HG03139 (cell line): ENCODE measurements around the gene PBOV1.

Experiments
- ATAC-seq: cut with Tn5 transposase; IDR thresholded peaks from one replicate; pipeline ENCODE4 v1.9.1; 2021; ENCODE audit not compliant: unreplicated experiment

Gene PBOV1

DNA sequence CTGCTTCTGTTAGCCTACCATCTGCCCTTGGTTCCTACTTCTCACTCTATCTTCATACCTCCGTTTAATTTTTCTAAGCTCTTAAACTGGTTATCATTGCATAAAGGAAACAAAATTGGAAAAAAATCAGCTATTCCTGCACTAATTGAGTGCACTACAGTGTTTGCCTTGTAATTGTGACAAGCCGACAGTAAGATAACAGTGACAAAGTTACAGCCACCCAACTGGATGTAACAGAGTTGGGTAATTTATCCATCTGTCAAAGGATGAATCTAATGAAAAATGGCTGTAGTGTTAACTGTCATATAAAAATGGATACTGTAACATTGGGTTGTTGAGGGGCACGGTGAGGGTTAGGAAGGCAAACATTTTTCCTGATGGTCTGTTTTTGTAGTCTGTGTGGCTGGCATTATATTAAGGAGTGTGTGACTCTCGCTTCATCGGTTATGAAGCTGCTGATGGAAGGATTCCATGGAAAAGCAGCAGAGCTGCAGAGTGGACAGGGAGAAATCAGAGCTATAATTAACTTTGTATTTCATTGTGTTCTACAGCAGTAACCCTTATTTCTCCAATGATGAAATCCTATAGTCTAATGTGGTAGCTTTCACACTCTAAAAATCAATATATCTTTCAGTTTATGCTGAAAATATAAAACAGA lies 12.7 kb downstream of the PBOV1 start:
- no peak for ATAC-seq

DNA sequence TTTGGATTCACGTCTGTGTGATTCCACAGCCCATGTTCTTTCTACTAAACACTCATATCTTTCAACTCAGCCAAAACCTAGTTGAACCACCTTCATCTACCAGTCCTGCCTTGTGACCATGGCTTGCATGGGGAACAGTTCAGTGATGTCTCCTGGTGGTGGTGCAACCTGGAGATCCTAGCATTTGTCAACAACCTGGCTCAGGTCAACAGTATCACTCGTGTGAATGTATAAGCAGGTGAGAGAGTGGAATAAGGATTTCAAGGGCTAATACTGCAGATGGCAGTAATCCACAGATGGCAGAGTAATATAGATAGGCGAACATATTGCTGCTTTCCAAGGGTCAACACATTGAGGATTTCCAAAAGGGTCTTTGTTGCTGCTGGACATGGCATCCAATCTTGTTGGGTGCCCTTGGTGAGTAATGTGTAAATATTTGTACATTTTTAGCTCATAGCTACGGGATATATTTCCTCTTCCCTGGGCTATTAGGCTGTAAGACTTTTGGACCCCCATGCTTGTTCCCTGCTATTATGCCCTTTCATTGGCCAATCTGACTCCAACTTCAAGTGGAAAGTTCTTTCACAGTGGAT lies 13.4 kb downstream of the PBOV1 start:
- ATAC-seq, result no peak

DNA sequence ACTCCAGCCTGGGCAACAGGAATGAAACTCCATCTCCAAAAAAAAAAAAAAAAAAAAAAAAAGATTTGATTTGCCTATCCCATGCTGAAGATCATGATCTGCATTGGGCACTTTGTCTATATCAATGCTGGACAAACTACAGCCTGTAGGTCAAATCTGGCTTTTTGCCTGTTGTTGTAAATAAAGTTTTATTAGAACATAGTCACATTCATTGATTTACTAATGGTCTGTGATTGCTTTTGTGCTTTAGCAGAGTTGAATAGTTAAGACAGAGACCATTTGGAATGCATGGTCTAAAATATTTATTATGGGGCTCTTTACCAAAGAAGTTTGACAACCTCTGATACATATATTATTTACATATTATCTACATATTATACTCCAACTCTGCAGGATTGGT lies 14.0 kb downstream of the PBOV1 start:
- ATAC-seq, result no peak

DNA sequence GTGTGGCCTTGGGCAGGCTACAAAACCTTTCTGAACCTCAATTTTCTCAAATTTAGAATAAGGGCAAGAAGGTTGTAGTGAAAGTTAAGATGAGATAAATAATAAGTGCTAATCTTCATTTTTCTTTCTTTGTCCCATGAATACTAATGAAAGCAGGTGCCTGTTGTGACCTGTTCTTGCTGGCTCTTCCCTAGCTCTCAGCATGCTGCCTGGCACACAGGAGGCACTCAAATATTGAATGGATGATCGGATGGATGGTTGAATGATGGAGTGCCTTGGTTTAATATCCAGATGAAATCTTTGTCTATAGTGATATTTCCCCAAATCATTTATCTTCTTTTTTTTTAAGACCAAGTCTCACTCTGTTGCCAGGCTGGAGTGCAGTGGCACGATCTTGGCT lies 15.0 kb downstream of the PBOV1 start:
- no peak for ATAC-seq

DNA sequence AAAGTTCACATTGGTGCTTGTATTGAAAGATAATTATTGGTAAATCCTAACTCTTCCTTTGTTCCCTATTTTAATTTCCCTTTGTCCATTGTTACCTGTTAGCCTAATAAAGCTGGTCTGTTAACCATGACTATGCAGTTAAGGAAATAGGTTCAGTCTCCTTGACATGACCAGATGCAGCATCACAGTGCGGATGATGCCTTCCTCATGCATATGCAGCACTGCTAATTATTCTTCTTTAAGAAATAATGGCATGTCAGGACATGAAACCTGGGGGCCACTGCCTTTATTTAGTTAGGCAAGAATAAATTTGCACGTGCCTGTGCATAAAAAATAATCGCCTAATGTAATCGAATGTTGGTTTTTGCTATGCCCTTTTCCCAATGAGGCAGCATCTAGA lies 16.5 kb downstream of the PBOV1 start:
- no peak for ATAC-seq

DNA sequence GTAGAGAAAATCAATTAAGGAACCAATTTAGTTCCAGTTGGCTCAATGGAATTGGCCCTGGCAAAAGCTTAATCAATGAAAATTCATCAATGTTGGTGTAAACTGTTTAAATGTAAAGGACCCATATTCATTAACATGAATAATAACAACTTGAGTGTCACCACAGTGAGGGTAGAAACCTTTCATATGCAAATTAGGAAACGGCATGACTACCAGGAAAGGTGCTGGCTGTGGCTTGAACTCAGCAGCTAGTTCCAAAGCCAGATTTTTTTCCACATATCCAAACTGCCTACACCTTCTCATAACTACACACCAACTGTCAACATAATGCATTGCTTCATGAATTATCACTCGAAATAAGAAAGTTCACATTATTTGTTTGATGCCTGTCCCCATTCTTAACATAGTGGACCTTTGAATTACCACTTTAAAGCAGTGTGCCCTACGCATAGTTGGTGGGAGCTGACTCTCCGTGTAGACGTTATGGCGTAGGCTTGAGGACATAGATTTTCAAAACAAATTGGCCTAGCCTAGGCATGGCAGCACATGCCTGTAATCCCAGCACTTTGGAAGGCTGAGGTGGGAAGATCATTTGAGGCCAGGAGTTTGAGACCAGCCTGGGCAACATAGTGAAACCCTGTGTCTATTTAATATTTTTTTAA lies 19.7 kb downstream of the PBOV1 start:
- no peak for ATAC-seq

DNA sequence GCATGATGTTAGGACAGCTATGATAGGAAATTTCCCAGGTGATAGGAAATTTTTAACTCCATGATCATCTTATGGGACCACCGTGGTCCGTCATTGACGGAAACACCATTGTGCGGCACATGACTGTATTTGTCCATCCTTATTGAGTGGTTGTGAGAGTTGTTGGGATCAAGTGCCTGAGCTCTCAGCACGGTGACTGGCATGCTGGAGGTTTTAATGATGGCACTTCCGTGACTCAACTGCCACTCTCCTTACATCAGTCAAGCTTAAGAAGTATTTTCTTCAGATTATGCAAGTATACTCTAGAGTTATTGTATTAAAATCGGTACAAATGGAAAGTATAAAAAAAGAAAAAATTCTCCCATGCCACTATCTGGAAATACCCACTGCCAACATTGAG lies 20.7 kb downstream of the PBOV1 start:
- ATAC-seq, result no peak

DNA sequence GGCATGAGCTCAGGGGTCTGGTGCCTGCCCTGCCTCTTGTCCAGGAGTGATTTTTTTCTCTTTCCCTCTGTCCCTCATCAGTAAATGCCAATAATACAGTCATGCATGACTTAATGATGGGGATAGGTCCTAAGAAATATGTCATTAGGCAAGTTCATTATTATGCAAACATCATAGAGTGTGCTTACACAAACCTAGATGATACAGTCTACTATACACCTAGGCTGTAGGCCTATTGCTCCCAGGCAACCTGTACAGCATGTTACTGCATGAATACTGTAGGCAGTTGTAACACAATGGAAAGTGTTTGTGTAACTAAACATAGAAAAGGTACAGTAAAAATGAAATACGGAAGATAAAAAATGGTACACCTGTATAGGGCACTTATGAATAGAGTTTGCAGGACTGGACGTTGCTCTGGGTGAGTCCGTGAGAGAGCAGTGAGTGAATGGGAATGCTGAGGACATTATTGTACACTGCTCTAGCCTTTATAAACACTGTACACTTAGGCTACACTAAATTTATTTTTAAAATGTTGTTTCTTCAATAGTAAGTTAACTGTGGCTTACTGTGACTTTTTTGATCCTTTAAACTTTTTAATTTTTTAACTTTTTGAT lies 22.1 kb downstream of the PBOV1 start:
- ATAC-seq, result no peak

DNA sequence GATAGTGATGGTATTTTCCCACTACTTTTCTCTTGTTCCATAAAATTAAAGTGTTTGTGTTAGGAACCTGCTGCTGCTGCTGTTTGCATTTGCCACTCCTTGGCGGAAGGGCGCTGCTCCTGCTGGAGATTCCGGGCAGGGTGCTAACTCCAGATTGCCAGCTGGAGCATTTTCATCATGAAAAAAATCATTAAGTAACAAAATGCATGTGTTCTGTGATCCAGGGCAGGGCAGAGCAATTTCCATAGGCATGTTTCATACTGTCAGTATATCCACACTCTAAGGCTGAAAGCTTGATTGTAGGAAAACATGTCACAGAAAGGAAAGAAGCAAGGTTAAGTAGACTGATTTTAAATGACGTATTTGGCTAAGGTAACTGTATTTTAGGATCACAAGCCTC lies 24.0 kb downstream of the PBOV1 start:
- no peak for ATAC-seq

DNA sequence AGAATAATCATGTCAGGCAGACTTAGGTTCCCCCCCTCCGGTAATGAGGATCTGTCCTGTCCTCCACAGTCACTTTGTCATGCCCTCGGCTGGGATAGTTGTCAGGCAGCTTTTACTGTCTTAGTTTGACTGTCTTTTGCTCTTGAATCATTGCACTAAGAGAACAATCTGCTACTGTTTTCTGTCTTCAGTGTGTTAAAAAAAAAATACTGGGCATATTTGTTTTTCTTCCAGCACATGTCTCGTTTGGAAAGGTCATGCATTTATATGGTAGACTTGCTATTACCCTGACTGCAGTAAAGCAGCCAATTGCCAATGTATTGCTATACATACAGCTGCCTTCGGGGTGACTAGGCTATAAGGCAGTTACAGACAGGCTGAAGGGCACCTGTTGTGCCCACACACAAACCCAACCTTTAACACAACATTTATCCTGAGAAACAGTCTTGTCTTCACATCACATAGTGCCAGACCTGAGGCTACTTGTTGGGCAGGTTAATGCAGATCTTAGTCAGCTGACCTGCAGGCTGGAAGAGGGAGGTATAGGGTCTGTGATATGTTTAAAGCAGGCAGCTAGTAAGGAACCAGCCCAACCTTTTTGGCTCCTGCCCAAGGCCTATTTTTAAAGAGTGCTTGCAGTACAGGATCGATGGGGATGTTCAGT lies 29.9 kb downstream of the PBOV1 start:
- ATAC-seq, result no peak

DNA sequence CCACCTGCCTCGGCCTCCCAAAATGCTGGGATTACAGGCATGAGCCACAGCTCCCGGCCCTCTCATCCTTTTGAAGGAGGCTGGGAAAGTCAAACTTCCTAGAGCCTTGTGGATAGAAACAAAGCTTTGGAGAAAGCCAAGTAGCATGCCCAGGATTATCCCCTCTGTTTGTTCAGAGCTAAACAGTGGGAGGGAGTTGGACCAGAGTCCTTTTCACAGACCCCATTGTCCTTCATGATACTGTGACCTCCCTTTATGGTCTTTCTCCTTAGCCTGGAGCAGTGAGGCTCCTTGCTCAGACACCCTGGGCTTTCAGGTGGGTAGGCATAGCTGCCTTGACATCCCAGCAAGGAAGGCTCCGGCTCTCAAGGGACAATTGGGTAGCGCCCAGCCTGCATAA lies 31.1 kb downstream of the PBOV1 start:
- ATAC-seq, result no peak

DNA sequence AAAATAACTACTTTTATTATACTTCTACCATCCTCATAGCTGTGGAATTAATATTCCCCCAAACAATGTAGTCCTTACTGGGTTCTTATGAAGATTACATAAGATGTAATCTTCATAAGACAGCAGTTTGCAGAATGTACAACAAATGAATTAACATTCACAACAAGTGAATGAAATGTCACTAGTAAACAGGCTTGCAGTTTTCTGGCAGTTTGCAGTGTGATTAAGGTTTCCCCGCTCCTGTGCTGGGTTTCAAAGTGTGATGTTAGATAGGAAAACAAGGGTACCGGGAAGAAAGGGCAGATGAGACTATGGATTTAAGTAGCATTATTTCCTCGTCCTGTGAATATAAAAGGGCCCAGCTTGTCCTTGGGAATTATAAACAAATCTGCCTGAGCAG lies 34.1 kb downstream of the PBOV1 start:
- ATAC-seq, result no peak

DNA sequence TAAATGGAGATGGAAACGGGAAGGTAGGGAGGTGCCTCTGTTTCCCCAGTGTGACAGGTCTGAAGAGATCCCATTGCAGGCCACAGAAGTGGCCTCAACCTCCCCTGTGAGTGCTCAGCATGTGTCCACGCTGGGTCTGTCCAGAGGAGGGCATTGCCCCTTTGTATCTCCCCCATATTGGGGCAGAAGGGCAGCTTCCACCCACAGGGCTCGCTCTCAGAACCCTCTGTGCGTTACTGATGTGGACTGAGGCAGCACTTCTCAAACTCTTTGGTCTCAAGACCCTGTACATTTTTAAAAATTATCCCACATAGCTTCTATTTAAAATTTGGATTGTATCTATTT lies 34.5 kb downstream of the PBOV1 start:
- no peak for ATAC-seq

DNA sequence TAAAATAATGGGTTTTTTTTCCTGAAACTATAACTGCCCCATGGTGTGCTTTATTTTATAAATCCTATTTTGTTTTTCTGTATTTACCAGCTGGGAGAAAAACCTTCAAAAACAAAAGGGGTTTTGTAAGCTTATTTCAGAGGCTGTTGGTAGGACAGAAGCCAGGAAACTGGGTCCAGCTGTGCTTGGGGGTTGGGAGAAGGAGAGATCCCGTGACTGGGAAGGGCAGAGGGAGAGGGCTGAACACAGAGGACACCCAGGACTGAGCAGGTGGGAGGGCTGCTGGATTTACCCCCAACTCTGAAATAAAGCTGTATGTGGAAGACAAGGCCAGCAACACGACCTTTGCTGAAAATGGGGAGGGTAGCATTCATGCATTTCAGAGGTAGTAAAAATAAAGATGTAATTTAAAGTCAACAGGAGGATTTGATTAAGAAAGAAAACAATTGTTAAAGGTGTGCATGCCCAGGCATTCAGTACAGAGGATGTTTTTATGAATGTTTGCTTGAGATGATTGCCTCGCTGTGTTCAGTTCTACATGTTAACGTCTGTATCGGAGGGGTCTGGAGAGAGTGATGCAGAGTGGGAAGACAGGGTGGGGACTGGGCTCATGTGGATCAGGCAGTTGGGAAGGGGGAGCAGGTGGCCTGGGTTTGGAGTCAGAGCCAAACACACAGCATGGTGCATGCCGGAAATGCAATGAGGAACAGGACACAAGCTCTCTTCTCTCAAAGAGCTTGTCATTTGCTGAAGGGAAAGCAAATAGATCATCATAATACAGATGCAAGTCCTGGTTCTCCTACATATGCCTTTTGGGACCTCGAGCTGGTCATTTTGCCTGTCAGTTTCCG lies 35.1 kb downstream of the PBOV1 start:
- no peak for ATAC-seq

DNA sequence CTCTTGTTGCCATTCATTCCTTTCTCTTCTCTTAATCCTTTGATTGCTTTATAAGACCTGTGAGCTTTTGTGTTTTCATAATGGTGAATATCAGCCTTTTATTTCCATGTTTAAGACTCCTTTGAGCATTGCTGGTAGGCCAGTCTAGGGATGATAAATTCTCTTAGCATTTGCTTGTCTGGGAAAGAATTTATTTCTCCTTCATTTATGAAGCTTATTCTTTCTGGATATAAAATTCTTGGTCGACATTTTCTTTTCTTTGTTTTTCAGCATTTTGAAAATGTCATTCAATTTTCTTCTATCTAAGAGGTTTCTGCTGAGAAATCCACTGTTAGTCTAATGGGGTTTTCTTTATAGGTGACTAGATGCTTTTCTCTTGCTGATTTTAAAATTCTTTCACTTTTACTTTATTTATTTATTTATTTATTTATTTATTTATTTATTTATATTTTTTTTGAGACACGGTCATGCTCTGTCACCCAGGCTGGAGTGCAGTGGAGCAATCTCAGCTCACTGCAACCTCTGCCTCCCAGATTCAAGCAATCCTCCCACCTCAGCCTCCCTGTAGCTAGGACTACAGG lies 41.5 kb downstream of the PBOV1 start:
- no peak for ATAC-seq

DNA sequence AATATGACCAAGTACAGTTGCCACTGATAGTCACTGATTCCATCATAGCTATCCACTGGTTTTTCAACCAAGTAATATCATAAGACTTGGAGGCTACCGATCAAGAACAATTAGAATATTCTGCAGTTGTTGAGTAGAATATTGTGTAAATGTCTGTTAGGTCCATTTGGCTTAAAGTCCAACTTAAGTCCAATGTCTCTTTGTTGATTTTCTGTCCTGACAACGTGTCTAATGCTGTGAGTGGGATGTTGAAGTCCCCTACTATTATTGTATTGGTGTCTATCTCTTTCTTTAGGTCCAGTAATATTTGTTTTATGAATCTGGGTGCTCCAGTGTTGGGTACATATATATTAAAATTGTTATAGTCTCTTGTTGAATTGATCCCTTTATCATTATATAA lies 42.7 kb downstream of the PBOV1 start:
- ATAC-seq, result no peak
